Measurements from ENCODE around the gene SYT9. TPM values are rescaled to one million over a fixed set of nuclear protein-coding genes. Genes with fewer than 3 reads are reported as not detected.
"Not testable (repeated sequence)": the region's sequence is repeated elsewhere in the genome, so short reads cannot be mapped to it uniquely, and the experiment has no call there.

The SYT9 gene
- polyA plus RNA-seq, 12 donors, result 0.14 to 2.3 (median 0.54) TPM; not detected in 2

DNA sequence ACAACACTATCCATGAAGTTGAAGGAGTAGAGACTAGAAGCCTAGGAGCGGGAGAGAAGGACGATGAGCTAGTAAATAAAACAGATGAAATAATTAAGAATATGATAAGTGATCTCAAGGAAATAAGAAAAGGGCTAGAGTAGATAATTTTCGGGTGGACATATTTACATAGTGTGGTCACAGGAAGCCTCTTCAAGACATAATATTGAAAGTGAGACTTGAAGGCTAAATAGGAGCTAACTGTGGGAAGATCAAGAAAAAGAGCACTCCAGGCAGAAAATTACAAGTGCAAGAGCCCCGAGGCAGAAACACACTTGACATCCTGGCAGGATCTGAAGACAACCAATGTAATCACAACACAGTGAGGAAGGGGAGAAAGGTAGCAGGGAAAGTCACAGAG is 250.2 kb downstream of the SYT9 start:
- no peak for DNase-seq

DNA sequence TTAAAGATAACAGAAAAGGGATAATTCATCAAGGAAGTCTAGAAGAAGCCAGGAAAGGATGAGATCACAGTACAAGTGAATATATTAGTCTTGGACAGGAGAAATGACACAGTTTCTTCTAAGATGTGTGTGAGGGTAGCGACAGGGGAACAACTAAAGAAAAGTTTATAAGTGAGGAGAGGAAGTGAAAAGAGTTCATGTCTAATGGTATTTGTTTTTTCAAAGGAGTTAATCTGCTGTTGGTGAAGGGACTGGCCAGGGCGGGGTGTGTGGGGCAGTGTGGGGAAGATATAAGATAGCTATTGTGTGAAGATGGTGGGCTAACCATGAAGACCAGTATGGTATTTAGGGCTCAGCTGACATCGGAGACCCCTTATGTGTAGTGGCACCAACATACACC is 254.5 kb downstream of the SYT9 start:
- no peak for DNase-seq

DNA sequence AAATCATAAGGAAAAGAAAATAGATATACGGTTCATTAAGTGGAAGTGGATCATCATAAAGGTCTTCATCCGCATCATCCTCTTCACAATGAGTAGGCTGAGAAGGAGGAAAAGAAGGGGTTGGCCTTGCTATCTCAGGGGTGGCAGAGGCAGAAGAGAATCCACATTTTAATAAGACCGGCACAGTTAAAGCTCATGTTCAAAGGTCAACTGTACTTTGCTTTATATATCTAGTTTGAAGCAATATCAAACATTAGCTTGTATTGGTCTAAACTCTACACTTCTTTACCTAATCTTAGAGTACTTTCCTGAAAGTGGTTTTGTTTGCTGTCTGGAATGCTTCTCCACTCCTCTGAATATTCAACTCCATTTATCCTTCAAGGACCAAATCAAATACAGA is 256.4 kb downstream of the SYT9 start:
- DNase-seq, result no peak

DNA sequence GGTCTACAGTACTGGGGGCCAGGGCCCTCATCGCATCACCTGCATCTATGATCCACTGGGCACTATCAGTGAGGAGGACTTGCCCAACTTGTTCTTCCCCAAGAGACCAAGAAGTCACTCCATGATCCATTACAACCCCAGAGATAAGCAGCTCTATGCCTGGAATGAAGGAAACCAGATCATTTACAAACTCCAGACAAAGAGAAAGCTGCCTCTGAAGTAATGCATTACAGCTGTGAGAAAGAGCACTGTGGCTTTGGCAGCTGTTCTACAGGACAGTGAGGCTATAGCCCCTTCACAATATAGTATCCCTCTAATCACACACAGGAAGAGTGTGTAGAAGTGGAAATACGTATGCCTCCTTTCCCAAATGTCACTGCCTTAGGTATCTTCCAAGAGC is 258.3 kb downstream of the SYT9 start:
- no peak for DNase-seq

DNA sequence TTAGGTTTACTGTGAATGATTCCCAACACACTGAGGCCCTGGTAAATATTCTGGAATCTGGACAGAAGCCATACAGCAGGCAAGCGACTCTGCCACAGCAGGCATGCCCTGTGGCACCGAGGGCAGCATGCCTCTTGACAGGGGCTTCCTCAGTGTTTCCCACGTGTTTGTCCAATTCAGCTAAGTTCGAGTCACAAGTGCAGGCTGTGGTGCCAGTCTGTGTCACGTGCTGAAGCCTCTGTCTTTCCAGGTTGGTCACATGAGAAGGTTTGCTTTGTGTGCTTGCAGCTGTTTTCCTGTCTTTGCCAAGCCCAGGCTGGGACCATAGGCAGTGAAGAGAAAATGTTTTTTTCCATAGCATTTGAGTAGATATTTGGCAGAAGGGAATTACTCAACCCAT is 259.7 kb downstream of the SYT9 start:
- DNase-seq, result peak; percentile 68

DNA sequence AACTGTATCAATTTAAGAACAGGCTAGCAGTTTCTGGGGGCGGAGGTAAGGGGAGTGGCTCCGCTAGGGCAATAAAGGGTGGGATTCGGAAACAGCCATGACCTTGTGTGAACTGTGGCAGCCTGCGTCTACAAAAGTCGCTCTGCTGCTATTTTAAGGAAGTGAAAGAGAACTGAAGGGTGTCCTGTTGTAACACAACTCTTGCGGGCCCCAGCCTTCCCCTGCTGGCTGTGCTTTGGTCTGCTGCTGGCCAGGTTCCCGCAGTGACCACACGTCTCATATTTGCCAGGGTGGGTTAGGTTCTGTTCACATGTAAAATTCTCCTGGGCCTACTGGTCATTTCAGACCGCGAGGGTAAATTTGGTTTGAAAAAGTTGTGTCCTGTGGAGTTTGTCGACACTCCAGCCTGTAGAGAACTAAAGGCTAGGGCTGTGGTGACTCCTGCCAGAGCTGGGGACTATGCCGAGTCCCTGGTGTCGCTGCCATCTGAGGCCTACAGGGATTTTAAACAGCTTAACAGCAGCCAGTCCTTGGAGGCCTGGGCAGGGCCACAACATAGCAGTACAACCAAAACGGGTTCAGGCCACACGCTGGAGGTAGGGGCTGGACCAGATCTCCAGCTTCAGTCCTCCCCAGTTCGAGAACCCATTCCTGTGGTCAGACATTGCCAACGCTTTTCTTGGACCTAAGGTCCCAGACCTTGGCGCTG is 261.0 kb downstream of the SYT9 start:
- no peak for DNase-seq

DNA sequence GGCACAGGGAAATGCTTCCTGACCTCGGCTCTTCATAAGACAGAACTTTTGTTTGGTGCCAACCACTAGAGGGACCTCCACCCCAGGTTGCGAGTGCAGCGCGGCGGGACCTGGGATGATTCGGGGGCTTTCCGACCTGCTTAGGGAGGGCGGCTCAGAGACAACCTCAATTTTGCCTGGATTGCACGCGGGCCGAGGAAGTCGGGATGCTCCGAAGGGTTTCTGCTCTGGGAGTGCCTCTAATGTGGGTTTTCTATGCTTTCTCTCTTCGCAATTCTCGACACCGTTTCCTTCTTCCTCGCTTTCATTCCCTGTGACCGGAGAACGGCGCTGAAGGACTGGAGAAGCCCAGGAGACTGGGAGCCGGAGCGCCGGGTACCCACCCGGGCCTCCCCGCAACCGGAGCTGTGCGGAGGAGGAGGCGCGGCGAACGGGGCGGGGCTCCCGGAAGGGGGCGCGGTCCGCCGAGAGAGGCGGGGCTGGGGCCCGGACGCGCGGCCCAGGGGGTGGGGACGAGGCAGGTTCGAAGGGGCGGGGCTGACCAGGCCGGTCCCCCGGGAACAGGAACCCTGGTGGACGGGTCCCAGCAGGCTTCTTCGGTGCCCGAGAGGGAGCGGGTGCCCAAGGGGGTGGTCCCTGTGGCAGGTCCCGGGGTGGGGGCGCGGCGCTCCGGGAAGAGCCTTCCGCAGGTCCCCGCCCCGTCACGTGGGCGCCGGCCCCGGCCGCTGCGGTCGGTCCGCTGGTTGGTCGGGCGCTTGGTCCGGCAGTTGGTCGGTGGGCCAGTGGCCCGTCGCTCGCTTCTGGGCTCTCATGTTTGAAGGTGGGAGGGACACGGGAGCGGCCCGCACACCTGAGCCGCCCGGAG is 261.8 kb downstream of the SYT9 start, which contains the start of gene PPFIBP2:
TSS of gene PPFIBP2 (plus strand) at position 766 of the 865 bp plus-strand sequence. CDS start 35,477 bp downstream, outside the sequence.
- peak; percentile 77 for DNase-seq

DNA sequence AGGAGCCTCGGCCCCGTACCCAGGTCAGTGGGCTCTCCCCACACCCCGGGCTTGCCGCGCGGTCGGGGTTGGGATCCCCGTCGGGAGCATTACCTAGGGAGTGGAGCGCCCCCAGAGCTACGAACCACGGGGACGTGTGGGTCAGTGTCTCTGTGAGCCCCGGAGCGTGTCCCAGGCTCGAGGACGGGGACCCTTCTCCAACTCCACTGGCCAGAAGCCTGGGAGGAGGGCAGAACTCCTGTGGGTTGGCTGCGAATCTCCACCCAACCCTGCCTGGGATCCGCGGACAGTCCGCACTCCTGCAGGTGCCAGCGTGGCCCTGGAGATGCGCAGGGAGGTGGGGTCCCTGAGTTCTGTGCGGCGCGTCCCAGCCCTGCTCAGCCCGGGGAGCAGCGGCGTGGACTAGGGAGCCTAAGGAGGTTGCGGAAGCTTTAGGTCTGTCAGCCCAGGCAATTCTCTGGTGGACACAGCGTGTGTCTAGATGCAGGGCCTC is 262.4 kb downstream of the SYT9 start:
- DNase-seq, result no peak

DNA sequence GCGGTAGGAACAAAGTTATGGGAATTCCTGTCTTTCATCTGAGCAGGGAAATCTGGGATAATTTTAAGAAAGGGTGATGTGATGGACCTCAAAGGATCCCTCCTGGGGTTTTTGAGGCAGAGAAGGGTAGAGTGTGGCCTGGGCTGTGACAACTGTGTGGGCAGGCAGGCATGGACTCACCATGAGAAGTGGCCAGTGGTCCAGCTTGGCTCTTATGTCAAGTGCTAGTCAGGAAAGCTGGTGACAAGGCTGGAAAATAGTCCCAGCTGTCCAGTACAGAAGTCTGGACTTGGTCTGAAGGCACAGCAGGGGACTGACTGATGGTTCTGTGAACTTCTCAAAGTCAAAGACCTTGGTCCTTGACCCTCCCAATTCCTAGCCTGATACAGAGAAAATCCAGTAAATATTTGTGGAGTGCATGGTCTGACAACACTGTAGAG is 263.8 kb downstream of the SYT9 start:
- no peak for DNase-seq

DNA sequence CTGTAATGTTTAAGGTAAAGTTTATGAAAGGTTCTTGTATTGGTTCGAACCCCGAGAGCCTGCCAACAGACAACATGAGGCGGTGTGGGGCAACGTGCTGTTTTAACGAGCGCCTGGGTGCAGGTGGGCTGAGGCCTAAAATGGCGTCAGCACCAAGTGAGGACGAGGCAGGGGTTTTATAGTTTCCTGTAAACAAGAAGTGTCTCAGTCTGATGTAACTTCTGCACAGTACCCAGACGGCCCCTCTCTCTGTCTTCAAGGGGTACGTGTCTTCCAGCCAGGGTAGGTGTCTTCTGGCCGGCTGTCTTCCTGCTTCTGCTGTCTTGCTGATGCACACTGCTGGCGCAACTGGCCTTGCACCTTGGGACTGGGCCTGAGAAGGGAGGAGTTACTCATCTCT is 264.8 kb downstream of the SYT9 start:
- no peak for DNase-seq

DNA sequence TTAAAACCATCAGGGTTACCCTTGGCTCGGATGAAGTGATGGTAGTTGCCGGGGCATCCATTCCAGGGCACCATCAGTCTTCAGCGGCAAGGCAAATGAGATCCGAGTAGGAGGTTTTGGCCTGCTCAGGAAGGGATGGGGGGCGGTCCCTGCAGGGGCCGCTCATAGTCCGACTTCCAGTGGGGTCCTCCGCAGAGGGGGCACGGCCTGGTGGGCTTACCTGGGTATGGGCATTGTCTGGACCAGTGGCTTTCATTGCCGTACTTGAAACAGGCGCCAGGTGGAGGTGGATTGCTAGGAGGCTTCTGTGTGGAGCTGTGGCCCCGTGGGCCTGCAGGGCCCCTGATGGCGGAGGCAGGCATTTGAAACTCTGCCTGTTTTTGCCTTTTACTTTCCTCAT is 266.0 kb downstream of the SYT9 start:
- DNase-seq, result not testable (repeated sequence)

Other genes with a start within 250 kb of the SYT9 start
- gene ZNF214, start 231.6 kb upstream of the SYT9 start, polyA plus RNA-seq (ENCODE audit: insufficient read length in 12 of 12), result 1 to 10 TPM in 10 of 12 donors, not detected in 2; 1.7 to 4.0 (median 2.5) TPM
- under 1 TPM in 7 of 12 donors, not detected in 5; 0.05 to 0.15 (median 0.08) TPM for gene NLRP14, start 231.4 kb upstream of the SYT9 start, polyA plus RNA-seq (ENCODE audit: insufficient read length in 12 of 12)
- gene RBMXL2, start 162.9 kb upstream of the SYT9 start, polyA plus RNA-seq (ENCODE audit: insufficient read length in 12 of 12), result not detected
- gene OLFML1, start 233.6 kb downstream of the SYT9 start, polyA plus RNA-seq (ENCODE audit: insufficient read length in 12 of 12), result 10 to 100 TPM in 11 of 12 donors, not detected in 1; 40.4 to 66.6 (median 50.5) TPM